Activated T-cell treated with anti-CD3 and anti-CD28 coated beads, Interleukin-2, amount 50 U/mL, for 4 hours (primary cell): Measurements from ENCODE around the gene ATRNL1. TPM values are rescaled to one million over a fixed set of nuclear protein-coding genes. Genes with fewer than 3 reads are reported as not detected.
"Not testable (repeated sequence)": the region's sequence is repeated elsewhere in the genome, so short reads cannot be mapped to it uniquely, and the experiment has no call there.

Experiments used
- ATAC-seq, 2 donors: fragments of 200-7000 bp; cut with Tn5 transposase; one replicate each; pipeline ENCODE4 v1.10.0; 2021
- DNase-seq: peaks from one replicate; pipeline ENCODE4 v3.0.0-alpha.2; 2020
- H3K27me3 Mint-ChIP-seq: one replicate; pipeline ENCODE4 v1.8.0; 2021; ENCODE audit warnings: low read depth, mixed read lengths
- H3K36me3 Mint-ChIP-seq: one replicate; pipeline ENCODE4 v1.8.0; 2022; ENCODE audit warnings: mixed read lengths; ENCODE audit not compliant: insufficient read depth
- H3K4me1 Mint-ChIP-seq: one replicate; pipeline ENCODE4 v1.8.0; 2021; ENCODE audit warnings: low read depth, mixed read lengths
- H3K4me3 Mint-ChIP-seq: one replicate; pipeline ENCODE4 v1.8.0; 2021; ENCODE audit warnings: mild to moderate bottlenecking, moderate library complexity, mixed read lengths
- H3K9me3 Mint-ChIP-seq: one replicate; pipeline ENCODE4 v1.8.0; 2021; ENCODE audit warnings: mixed read lengths
- total RNA-seq, 3 donors: library from RNA; stranded (reverse); gene quantifications; one replicate each; pipeline ENCODE4 v1.2.1, GENCODE V29; 2021

ATRNL1 gene
- total RNA-seq, 3 donors from 2014 or later = 0.11 to 0.16 TPM; not detected in 1

DNA sequence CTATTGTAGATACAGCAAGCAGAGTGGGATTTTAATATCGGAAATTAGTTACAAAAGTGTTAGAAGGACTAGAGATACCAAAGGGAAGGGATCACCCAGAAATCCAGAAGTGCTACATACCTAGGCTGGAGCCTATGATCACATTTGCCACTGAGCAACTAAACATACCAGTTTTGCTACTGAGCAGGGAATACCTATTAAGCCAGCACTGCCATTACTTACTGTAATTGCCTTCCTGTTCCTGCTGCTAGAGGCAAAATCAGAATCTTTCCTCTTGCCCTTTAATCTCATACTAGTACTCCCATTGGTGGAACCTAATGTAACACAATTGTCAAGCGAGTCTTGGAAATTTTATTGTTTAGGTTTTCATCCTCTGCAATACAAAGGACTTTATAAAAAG lies 121.7 kb downstream of the ATRNL1 start:
- no peak overlapping the region for H3K4me3 Mint-ChIP-seq
- ATAC-seq (no peak), DNase-seq (no peak)
- no peaks in the 10 kb centered on the region for H3K4me1 Mint-ChIP-seq
- H3K27me3 Mint-ChIP-seq = no peaks in the 10 kb centered on the region
- no peaks in the 10 kb centered on the region for H3K36me3 Mint-ChIP-seq
- no peaks in the 10 kb centered on the region for H3K9me3 Mint-ChIP-seq

GRCh38 chr10:115219203-115219602 lies 126.0 kb downstream of the ATRNL1 start:
- no peak for ATAC-seq
- no peaks in the 10 kb centered on the region for H3K27me3 Mint-ChIP-seq
- DNase-seq = no peak
- H3K9me3 Mint-ChIP-seq = no peaks in the 10 kb centered on the region
- no peak overlapping the region for H3K4me3 Mint-ChIP-seq
- no peaks in the 10 kb centered on the region for H3K36me3 Mint-ChIP-seq
- H3K4me1 Mint-ChIP-seq = no peaks in the 10 kb centered on the region

DNA sequence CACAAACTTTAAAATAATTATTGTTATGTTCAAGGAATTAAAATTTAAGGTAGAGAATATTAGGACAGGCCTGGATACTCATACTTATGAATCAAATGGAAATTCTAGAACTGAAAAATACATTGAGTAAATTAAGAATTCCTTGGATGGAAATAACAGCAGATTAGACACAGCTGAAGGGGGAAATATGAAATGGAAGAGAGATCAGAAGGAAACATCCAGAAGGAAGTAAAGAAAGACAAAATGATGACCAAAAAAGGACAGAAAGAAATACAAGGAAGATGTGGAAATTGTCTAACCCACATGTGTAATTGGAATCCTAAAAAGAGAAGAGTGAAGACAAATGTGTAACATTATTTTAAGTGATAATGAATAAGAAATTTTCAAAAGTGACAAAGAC lies 128.9 kb downstream of the ATRNL1 start:
- Mint-ChIP-seq H3K36me3 (no peaks in the 10 kb centered on the region), H3K9me3 (no peaks in the 10 kb centered on the region), H3K4me3 (no peak overlapping the region), H3K4me1 (no peaks in the 10 kb centered on the region), H3K27me3 (no peaks in the 10 kb centered on the region)
- ATAC-seq (no peak), DNase-seq (no peak)

DNA sequence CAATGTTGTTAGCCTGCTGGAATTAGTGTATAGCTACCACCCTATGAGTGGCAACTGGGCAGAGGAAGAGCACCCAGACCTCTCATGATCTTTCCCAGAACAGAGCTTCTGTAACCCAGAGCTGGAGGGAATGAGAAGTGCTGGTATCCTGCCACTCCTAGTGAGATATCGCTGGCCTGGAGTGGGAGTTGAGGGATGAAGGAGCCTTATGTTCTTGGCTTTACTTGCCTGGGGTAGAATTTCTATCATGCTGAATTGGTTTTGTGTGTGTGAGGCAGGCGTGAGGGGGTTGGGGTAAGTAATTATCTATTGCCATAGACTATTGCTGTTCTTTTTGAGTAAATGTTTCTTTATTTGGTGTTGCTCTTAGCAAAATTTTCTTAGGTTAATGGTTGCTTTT lies 146.6 kb downstream of the ATRNL1 start:
- DNase-seq (no peak), ATAC-seq (no peak)
- Mint-ChIP-seq H3K4me3 (no peak overlapping the region), H3K4me1 (no peaks in the 10 kb centered on the region), H3K27me3 (no peaks in the 10 kb centered on the region), H3K9me3 (peaks cover 2% of the 10 kb centered on the region), H3K36me3 (no peaks in the 10 kb centered on the region)

DNA sequence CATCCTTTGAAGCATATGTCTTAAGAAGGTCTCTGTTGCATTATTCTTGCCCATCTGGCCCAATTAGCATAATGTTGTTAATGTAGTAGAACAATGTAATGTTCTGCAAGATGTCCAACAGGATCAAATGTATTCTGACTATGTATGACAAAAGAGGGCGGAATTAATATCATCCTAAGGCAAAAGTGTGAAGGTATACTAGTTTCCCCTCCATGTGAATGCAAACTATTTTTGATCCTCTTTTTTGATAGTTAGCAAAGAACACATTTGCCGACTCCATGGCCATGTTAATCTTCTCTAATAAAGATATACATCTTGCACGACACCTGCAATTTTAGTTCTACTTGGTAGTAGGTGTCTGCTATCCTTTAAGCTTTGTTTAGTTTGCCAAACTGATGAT lies 157.6 kb downstream of the ATRNL1 start:
- no peaks in the 10 kb centered on the region for H3K4me1 Mint-ChIP-seq
- DNase-seq = no peak
- no peaks in the 10 kb centered on the region for H3K36me3 Mint-ChIP-seq
- no peak for ATAC-seq
- peaks cover 3% of the 10 kb centered on the region for H3K9me3 Mint-ChIP-seq
- H3K4me3 Mint-ChIP-seq = no peak overlapping the region
- no peaks in the 10 kb centered on the region for H3K27me3 Mint-ChIP-seq

- H3K27me3 Mint-ChIP-seq, DNase-seq, H3K4me1 Mint-ChIP-seq, H3K4me3 Mint-ChIP-seq, ATAC-seq, H3K36me3 Mint-ChIP-seq, H3K9me3 Mint-ChIP-seq: not testable (repeated sequence)
These were observed 160.6 kb downstream of the ATRNL1 start for GRCh38 chr10:115253765-115254164.

- H3K27me3 Mint-ChIP-seq = peaks cover 2% of the 10 kb centered on the region
- no peaks in the 10 kb centered on the region for H3K4me1 Mint-ChIP-seq
- no peak overlapping the region for H3K4me3 Mint-ChIP-seq
- H3K9me3 Mint-ChIP-seq = no peaks in the 10 kb centered on the region
- no peaks in the 10 kb centered on the region for H3K36me3 Mint-ChIP-seq
- no peak for DNase-seq
- ATAC-seq = no peak
These were observed 179.3 kb downstream of the ATRNL1 start for GRCh38 chr10:115272482-115272881.

GRCh38 chr10:115278294-115278693 lies 185.1 kb downstream of the ATRNL1 start:
- no peaks in the 10 kb centered on the region for H3K9me3 Mint-ChIP-seq
- no peaks in the 10 kb centered on the region for H3K27me3 Mint-ChIP-seq
- H3K4me3 Mint-ChIP-seq = no peak overlapping the region
- H3K4me1 Mint-ChIP-seq = no peaks in the 10 kb centered on the region
- ATAC-seq (no peak), DNase-seq (no peak)
- no peaks in the 10 kb centered on the region for H3K36me3 Mint-ChIP-seq

GRCh38 chr10:115295213-115295805 lies 202.1 kb downstream of the ATRNL1 start:
- H3K4me3 Mint-ChIP-seq = no peak overlapping the region
- H3K36me3 Mint-ChIP-seq = no peaks in the 10 kb centered on the region
- H3K4me1 Mint-ChIP-seq = no peaks in the 10 kb centered on the region
- no peak for DNase-seq
- peaks cover 22% of the 10 kb centered on the region for H3K9me3 Mint-ChIP-seq
- no peaks in the 10 kb centered on the region for H3K27me3 Mint-ChIP-seq
- ATAC-seq = no peak

DNA sequence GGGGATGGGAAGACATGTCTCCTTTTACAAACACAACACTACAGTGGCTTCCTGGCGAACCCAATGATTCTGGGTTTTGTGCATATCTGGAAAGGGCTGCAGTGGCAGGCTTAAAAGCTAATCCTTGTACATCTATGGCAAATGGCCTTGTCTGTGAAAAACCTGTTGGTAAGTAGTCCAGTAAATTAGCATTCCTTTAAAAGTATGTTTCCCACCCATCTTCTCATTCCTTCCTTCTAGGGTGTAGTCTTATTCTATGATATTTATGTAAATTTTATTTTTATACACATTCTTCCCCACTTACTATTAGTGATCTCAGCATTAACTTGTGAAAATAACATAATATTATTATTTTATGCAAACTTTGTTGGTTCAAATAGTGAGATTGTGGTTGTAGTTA lies 206.9 kb downstream of the ATRNL1 start:
- Mint-ChIP-seq H3K4me3 (no peak overlapping the region), H3K36me3 (no peaks in the 10 kb centered on the region), H3K27me3 (no peaks in the 10 kb centered on the region), H3K9me3 (no peaks in the 10 kb centered on the region), H3K4me1 (no peaks in the 10 kb centered on the region)
- DNase-seq (no peak), ATAC-seq (no peak)

- not testable (repeated sequence) for H3K4me1 Mint-ChIP-seq, H3K36me3 Mint-ChIP-seq, H3K4me3 Mint-ChIP-seq, H3K27me3 Mint-ChIP-seq, ATAC-seq, DNase-seq
- peaks cover 23% of the 10 kb centered on the region for H3K9me3 Mint-ChIP-seq
These were observed 226.5 kb downstream of the ATRNL1 start for GRCh38 chr10:115319669-115320068.

- Mint-ChIP-seq H3K27me3 (no peaks in the 10 kb centered on the region), H3K4me3 (no peak overlapping the region), H3K9me3 (peaks cover 28% of the 10 kb centered on the region), H3K4me1 (no peaks in the 10 kb centered on the region), H3K36me3 (no peaks in the 10 kb centered on the region)
- DNase-seq (no peak), ATAC-seq (no peak)
These were observed 228.2 kb downstream of the ATRNL1 start for GRCh38 chr10:115321360-115321759.

GRCh38 chr10:115328331-115328730 lies 235.2 kb downstream of the ATRNL1 start:
- H3K4me3 Mint-ChIP-seq = no peak overlapping the region
- H3K27me3 Mint-ChIP-seq = no peaks in the 10 kb centered on the region
- no peak for ATAC-seq
- no peaks in the 10 kb centered on the region for H3K4me1 Mint-ChIP-seq
- H3K36me3 Mint-ChIP-seq = no peaks in the 10 kb centered on the region
- DNase-seq = no peak
- H3K9me3 Mint-ChIP-seq = peaks cover 24% of the 10 kb centered on the region

DNA sequence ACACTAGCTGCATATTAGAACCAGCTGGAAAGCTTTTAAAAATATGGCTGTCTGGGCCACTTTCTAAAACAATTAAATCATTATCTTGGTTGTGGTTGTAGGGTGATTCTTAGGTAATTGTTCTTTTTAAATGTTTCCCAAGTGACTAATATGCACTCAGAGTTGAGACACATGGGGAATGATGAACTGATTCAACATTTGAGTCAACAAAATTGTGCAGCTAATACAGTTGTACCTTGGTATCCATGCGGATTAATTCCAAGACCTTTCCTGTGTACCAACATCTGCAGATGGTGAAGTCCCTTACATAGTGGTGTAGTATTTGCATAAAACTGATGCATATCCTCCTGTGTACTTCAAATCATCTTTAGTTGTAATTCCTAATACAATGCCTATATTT lies 242.2 kb downstream of the ATRNL1 start:
- no peak overlapping the region for H3K4me3 Mint-ChIP-seq
- ATAC-seq = no peak
- peaks cover 9% of the 10 kb centered on the region for H3K9me3 Mint-ChIP-seq
- no peaks in the 10 kb centered on the region for H3K4me1 Mint-ChIP-seq
- H3K36me3 Mint-ChIP-seq = no peaks in the 10 kb centered on the region
- DNase-seq = no peak
- H3K27me3 Mint-ChIP-seq = no peaks in the 10 kb centered on the region

DNA sequence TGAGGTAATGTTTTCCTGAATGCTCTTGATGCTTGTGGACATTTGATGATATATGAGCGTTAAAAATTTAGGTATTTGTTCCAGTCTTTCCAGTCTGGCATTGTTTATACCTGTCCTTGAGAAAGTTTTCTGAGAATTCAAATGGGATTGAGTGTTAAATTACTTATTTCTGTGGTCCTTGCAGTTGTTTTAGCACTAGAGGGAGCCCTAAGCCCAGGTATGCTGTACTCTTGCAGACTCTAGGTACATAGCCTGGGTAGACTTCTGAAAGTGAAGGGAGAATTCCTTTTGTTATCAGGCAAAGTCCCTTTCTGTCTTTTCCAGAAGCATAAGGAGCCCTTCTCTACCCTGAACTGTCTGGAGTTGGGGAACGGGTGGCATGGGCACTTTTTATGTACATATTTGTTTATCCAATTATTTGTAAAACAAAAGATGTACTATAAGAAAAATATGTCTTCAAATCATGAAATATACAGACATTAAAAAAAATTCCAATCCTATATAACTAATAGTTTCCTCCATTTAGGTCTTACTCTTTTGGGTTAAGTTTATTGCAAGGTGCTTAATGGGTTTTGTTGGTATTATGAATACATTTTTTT lies 262.1 kb downstream of the ATRNL1 start:
- Mint-ChIP-seq H3K4me3 (no peak overlapping the region), H3K9me3 (no peaks in the 10 kb centered on the region), H3K27me3 (no peaks in the 10 kb centered on the region), H3K36me3 (no peaks in the 10 kb centered on the region), H3K4me1 (no peaks in the 10 kb centered on the region)
- DNase-seq (no peak), ATAC-seq (no peak)
